Measurements from ENCODE around the gene CTBP2. TPM values are rescaled to one million over a fixed set of nuclear protein-coding genes. Genes with fewer than 3 reads are reported as not detected.

Gene CTBP2
- total RNA-seq, 2 experiments from 2014 or later = 0.17 TPM; not detected in 1

- Histone ChIP-seq H3K4me3 (ENCODE audit: low read length) (no peak overlapping the region), H3K4me1 (ENCODE audit: insufficient read depth, low read length) (no peaks in the 10 kb centered on the region), H3K36me3 (ENCODE audit: insufficient read depth, low read length) (no peaks in the 10 kb centered on the region), H3K27ac (ENCODE audit: low read depth in 1 of 2, low read length in 2 of 2) (no peak overlapping the region), H3K9me3 (ENCODE audit: control insufficient read depth in 1 of 2, insufficient read depth in 1 of 2, low read length in 2 of 2) (peaks cover 0 to 12% of the 10 kb centered on the region in 2 experiments), H3K27me3 (ENCODE audit: control insufficient read depth in 1 of 2, insufficient read depth in 2 of 2, low read length in 2 of 2) (no peaks in the 10 kb centered on the region)
- Mint-ChIP-seq H3K4me1 (ENCODE audit: low read depth) (no peaks in the 10 kb centered on the region), H3K36me3 (ENCODE audit: low read depth) (no peaks in the 10 kb centered on the region), H3K27ac (no peak overlapping the region), H3K4me3 (no peak overlapping the region), H3K9me3 (no peaks in the 10 kb centered on the region), H3K27me3 (peaks cover 13% of the 10 kb centered on the region)
- CTCF ChIA-PET = no interaction called here
- ATAC-seq (ENCODE audit: poor library complexity) = no peak
- intact Hi-C loops (cut with DNase I, micrococcal nuclease) = no loop called here
- DNase-seq = no peak
- TF ChIP-seq CTCF (IDR thresholded peaks at IDR 0.05) = no peak
- POLR2A ChIA-PET = no interaction called here
Observed at GRCh38 chr10:125137601-125138438, 22.5 kb downstream of the CTBP2 start.

GRCh38 chr10:125136087-125136486, 24.3 kb downstream of the CTBP2 start:
- Histone ChIP-seq H3K27ac (ENCODE audit: low read depth in 1 of 2, low read length in 2 of 2) (no peak overlapping the region), H3K27me3 (ENCODE audit: control insufficient read depth in 1 of 2, insufficient read depth in 2 of 2, low read length in 2 of 2) (no peaks in the 10 kb centered on the region), H3K9me3 (ENCODE audit: control insufficient read depth in 1 of 2, insufficient read depth in 1 of 2, low read length in 2 of 2) (peaks cover 0 to 2% of the 10 kb centered on the region in 2 experiments), H3K36me3 (ENCODE audit: insufficient read depth, low read length) (no peaks in the 10 kb centered on the region), H3K4me3 (ENCODE audit: low read length) (no peak overlapping the region), H3K4me1 (ENCODE audit: insufficient read depth, low read length) (no peaks in the 10 kb centered on the region)
- DNase-seq = no peak
- Mint-ChIP-seq H3K36me3 (ENCODE audit: low read depth) (no peaks in the 10 kb centered on the region), H3K9me3 (no peaks in the 10 kb centered on the region), H3K27me3 (peaks cover 9% of the 10 kb centered on the region), H3K4me1 (ENCODE audit: low read depth) (no peaks in the 10 kb centered on the region), H3K4me3 (no peak overlapping the region), H3K27ac (no peak overlapping the region)
- intact Hi-C loops (cut with DNase I, micrococcal nuclease) = no loop called here
- ChIA-PET POLR2A (no interaction called here), CTCF (no interaction called here)
- ATAC-seq (ENCODE audit: poor library complexity) = no peak
- no peak for TF ChIP-seq CTCF (IDR thresholded peaks at IDR 0.05)

GRCh38 chr10:125135771-125136035, 24.7 kb downstream of the CTBP2 start:
- Histone ChIP-seq H3K27me3 (ENCODE audit: control insufficient read depth in 1 of 2, insufficient read depth in 2 of 2, low read length in 2 of 2) (no peaks in the 10 kb centered on the region), H3K4me1 (ENCODE audit: insufficient read depth, low read length) (no peaks in the 10 kb centered on the region), H3K27ac (ENCODE audit: low read depth in 1 of 2, low read length in 2 of 2) (no peak overlapping the region), H3K36me3 (ENCODE audit: insufficient read depth, low read length) (no peaks in the 10 kb centered on the region), H3K4me3 (ENCODE audit: low read length) (no peak overlapping the region), H3K9me3 (ENCODE audit: control insufficient read depth in 1 of 2, insufficient read depth in 1 of 2, low read length in 2 of 2) (peaks cover 0 to 5% of the 10 kb centered on the region in 2 experiments)
- Mint-ChIP-seq H3K4me1 (ENCODE audit: low read depth) (no peaks in the 10 kb centered on the region), H3K36me3 (ENCODE audit: low read depth) (no peaks in the 10 kb centered on the region), H3K4me3 (no peak overlapping the region), H3K27me3 (peaks cover 9% of the 10 kb centered on the region), H3K27ac (no peak overlapping the region), H3K9me3 (no peaks in the 10 kb centered on the region)
- no peak for DNase-seq
- ATAC-seq (ENCODE audit: poor library complexity) = no peak
- ChIA-PET CTCF (no interaction called here), POLR2A (no interaction called here)
- no peak for TF ChIP-seq CTCF (IDR thresholded peaks at IDR 0.05)
- intact Hi-C loops (cut with DNase I, micrococcal nuclease) = no loop called here

All from CD4-positive, alpha-beta T cell (primary cell).